Measurements from ENCODE around the gene PXYLP1. TPM values are rescaled to one million over a fixed set of nuclear protein-coding genes. Genes with fewer than 3 reads are reported as not detected.

The PXYLP1 gene
- total RNA-seq, 4 donors from 2014 or later: 5.5 to 16.2 (median 9.8) TPM

- no peak for ATAC-seq (ENCODE audit: low FRiP score)
- no peak for DNase-seq (ENCODE audit: low spot score)
- no peak for TF ChIP-seq CTCF (IDR thresholded peaks at IDR 0.05)
These were observed 24.2 kb downstream of the PXYLP1 start for GRCh38 chr3:141255846-141256261.

GRCh38 chr3:141256820-141257219, 25.2 kb downstream of the PXYLP1 start:
- ATAC-seq (ENCODE audit: low FRiP score): no peak
- no peak for TF ChIP-seq CTCF (IDR thresholded peaks at IDR 0.05)
- DNase-seq (ENCODE audit: low spot score): no peak

- TF ChIP-seq CTCF (IDR thresholded peaks at IDR 0.05): no peak
- DNase-seq (ENCODE audit: low spot score): no peak
- no peak for ATAC-seq (ENCODE audit: low FRiP score)
These were observed 26.3 kb downstream of the PXYLP1 start for GRCh38 chr3:141257961-141258360.

- no peak for DNase-seq (ENCODE audit: low spot score)
These were observed 27.3 kb downstream of the PXYLP1 start for GRCh38 chr3:141258973-141259372.

GRCh38 chr3:141259821-141260629, 28.4 kb downstream of the PXYLP1 start:
- ATAC-seq (ENCODE audit: low FRiP score) (no peak), DNase-seq (ENCODE audit: low spot score) (no peak)
- no peak for TF ChIP-seq CTCF (IDR thresholded peaks at IDR 0.05)

More at GRCh38 chr3:141258973-141259372, 27.3 kb downstream of the PXYLP1 start:
- no peak for TF ChIP-seq CTCF (IDR thresholded peaks at IDR 0.05)
- no peak for ATAC-seq (ENCODE audit: low FRiP score)

- no peak for DNase-seq (ENCODE audit: low spot score)
- ATAC-seq (ENCODE audit: low FRiP score): no peak
- no peak for TF ChIP-seq CTCF (IDR thresholded peaks at IDR 0.05)
These were observed 29.0 kb downstream of the PXYLP1 start for GRCh38 chr3:141260630-141260927.

Data from omental fat pad (tissue), 4 donors.